ENCODE measurements around the gene NOP56. TPM values are rescaled to one million over a fixed set of nuclear protein-coding genes. Genes with fewer than 3 reads are reported as not detected.

The NOP56 gene
- total and polyA plus RNA-seq, 2 donors (not counting 1 experiment from before 2014, with no cell fraction given): 212 to 247 TPM

DNA sequence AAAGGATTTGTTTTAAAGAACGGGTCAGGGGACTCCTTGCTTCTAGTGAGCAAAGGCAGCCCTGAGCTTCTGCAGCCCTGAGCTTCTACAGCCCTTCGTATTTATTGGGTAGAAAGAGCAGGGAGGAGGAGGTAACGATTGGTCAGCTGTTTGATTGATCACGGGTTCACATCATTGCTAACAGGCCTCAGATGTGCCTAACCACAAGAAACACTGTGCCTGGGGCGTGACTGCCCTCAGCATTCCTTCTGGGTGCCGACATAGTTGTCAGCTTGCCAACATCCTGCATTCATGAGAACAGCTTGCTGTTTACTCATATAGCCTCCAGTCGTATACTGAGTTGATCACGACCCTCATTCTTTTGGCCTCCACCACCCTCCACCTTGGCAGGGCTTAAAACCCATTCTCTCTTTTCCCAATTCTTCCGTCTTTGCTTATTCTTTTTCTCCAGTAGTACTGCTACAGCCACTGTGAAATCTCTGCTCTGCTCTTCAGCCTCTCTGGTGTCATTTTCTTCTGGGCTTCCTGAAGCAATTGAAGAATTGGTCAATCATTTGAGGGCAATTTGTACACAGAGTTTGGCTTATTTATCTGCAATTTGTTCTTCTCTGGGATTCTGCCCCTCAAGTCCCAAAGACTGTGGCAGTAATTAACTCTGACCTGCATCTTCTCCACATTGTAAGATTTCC lies 25.4 kb upstream of the NOP56 start:
- Histone ChIP-seq H3K4me3 (ENCODE audit: control extremely low read depth in 1 of 5, extremely low read depth in 1 of 5, insufficient read depth in 1 of 5, low read depth in 2 of 5, low read length in 4 of 5) (no peak overlapping the region), H3K79me2 (ENCODE audit: control insufficient read depth, insufficient read depth, low read length) (no peaks in the 10 kb centered on the region), H3K36me3 (replicated peaks in 1 of 2; ENCODE audit: control extremely low read depth in 1 of 2, control insufficient read depth in 1 of 2, extremely low read depth in 1 of 2, insufficient read depth in 2 of 2, low read length in 1 of 2) (no peaks in the 10 kb centered on the region), H3K4me2 (replicated peaks; ENCODE audit: low read depth, low read length, poor library complexity, severe bottlenecking) (no peak overlapping the region), H3K9ac (ENCODE audit: low read length) (no peak overlapping the region), H2AFZ (ENCODE audit: insufficient read depth, low read depth, low read length, poor library complexity, severe bottlenecking) (no peak overlapping the region), H3K9me3 (ENCODE audit: control extremely low read depth in 1 of 3, control insufficient read depth in 2 of 3, insufficient read depth in 1 of 3, low read length in 2 of 3) (peaks cover 0 to 15% (median 7%) of the 10 kb centered on the region in 3 donors), H3K27ac (ENCODE audit: low read length in 2 of 2) (no peak overlapping the region), H4K20me1 (ENCODE audit: control insufficient read depth, insufficient read depth, low read length, poor library complexity, severe bottlenecking) (no peaks in the 10 kb centered on the region), H3K27me3 (replicated peaks in 1 of 4; ENCODE audit: control extremely low read depth in 1 of 4, control insufficient read depth in 3 of 4, insufficient read depth in 4 of 4, low read length in 3 of 4) (peaks cover 0 to 10% (median 0%) of the 10 kb centered on the region in 4 experiments), H3K4me1 (ENCODE audit: control insufficient read depth in 2 of 2, insufficient read depth in 2 of 2, low read length in 2 of 2) (no peaks in the 10 kb centered on the region)
- TF ChIP-seq EZH2 (IDR thresholded peaks at IDR 0.05; ENCODE audit: borderline replicate concordance, insufficient read depth, low read depth, low read length, poor library complexity, severe bottlenecking): no peak
- TF ChIP-seq, protein P1, sequence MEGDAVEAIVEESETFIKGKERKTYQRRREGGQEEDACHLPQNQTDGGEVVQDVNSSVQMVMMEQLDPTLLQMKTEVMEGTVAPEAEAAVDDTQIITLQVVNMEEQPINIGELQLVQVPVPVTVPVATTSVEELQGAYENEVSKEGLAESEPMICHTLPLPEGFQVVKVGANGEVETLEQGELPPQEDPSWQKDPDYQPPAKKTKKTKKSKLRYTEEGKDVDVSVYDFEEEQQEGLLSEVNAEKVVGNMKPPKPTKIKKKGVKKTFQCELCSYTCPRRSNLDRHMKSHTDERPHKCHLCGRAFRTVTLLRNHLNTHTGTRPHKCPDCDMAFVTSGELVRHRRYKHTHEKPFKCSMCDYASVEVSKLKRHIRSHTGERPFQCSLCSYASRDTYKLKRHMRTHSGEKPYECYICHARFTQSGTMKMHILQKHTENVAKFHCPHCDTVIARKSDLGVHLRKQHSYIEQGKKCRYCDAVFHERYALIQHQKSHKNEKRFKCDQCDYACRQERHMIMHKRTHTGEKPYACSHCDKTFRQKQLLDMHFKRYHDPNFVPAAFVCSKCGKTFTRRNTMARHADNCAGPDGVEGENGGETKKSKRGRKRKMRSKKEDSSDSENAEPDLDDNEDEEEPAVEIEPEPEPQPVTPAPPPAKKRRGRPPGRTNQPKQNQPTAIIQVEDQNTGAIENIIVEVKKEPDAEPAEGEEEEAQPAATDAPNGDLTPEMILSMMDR (IDR thresholded peaks at IDR 0.05): no peak
- Mint-ChIP-seq H3K4me3 (no peak overlapping the region), H3K27me3 (peaks cover 26% of the 10 kb centered on the region), H3K4me1 (no peaks in the 10 kb centered on the region), H3K27ac (no peak overlapping the region), H3K9me3 (ENCODE audit: insufficient read depth) (peaks cover 17% of the 10 kb centered on the region)
- DNase-seq: no peak
- POLR2A ChIA-PET: no interaction called here
- intact Hi-C loops (cut with micrococcal nuclease): no loop called here
- ATAC-seq (ENCODE audit: low read depth): no peak
- CTCF ChIA-PET: no interaction called here
- 86% methylated on average over 8 of the region's 9 CpGs for WGBS (ENCODE audit: insufficient coverage)

DNA sequence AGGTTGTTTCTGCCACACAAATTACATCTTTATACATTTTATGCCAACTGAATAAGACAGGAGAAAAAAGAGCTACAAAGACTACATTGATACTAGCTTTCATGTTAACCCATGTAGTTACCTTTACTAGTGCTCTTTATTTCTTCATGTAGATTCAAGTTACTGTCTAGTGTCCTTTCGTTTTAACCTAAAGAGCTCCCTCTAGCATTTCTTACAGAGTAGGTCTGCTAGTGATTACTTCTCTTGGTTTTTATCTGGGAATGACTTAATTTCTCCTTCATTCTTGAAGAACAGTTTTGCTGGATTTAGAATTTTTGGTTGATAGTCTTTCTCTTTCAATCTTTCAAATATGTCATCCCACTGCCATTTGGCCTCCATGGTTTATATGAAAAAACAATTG lies 21.2 kb upstream of the NOP56 start:
- no peaks in the 10 kb centered on the region for H4K20me1 ChIP-seq (ENCODE audit: control insufficient read depth, insufficient read depth, low read length, poor library complexity, severe bottlenecking)
- H3K36me3 ChIP-seq (replicated peaks in 1 of 2; ENCODE audit: control extremely low read depth in 1 of 2, control insufficient read depth in 1 of 2, extremely low read depth in 1 of 2, insufficient read depth in 2 of 2, low read length in 1 of 2): no peaks in the 10 kb centered on the region
- no CpG with 5 or more reads among the region's 1 CpG for WGBS (ENCODE audit: insufficient coverage)
- ATAC-seq (ENCODE audit: low read depth) (no peak), DNase-seq (no peak)
- no peak for TF ChIP-seq EZH2 (IDR thresholded peaks at IDR 0.05; ENCODE audit: borderline replicate concordance, insufficient read depth, low read depth, low read length, poor library complexity, severe bottlenecking)
- no peak overlapping the region for H3K4me3 Mint-ChIP-seq
- no peak overlapping the region for H2AFZ ChIP-seq (ENCODE audit: insufficient read depth, low read depth, low read length, poor library complexity, severe bottlenecking)
- H3K27me3 Mint-ChIP-seq: peaks cover 36% of the 10 kb centered on the region
- peaks cover 0 to 13% (median 7%) of the 10 kb centered on the region in 3 donors for H3K9me3 ChIP-seq (ENCODE audit: control extremely low read depth in 1 of 3, control insufficient read depth in 2 of 3, insufficient read depth in 1 of 3, low read length in 2 of 3)
- H3K27me3 ChIP-seq (replicated peaks in 1 of 4; ENCODE audit: control extremely low read depth in 1 of 4, control insufficient read depth in 3 of 4, insufficient read depth in 4 of 4, low read length in 3 of 4): peaks cover 0 to 28% (median 17%) of the 10 kb centered on the region in 4 experiments
- peaks cover 16% of the 10 kb centered on the region for H3K9me3 Mint-ChIP-seq (ENCODE audit: insufficient read depth)
- no peak overlapping the region for H3K4me3 ChIP-seq (ENCODE audit: control extremely low read depth in 1 of 5, extremely low read depth in 1 of 5, insufficient read depth in 1 of 5, low read depth in 2 of 5, low read length in 4 of 5)
- ChIA-PET POLR2A (no interaction called here), CTCF (no interaction called here)
- no peak overlapping the region for H3K27ac ChIP-seq (ENCODE audit: low read length in 2 of 2)
- no peak overlapping the region for H3K9ac ChIP-seq (ENCODE audit: low read length)
- intact Hi-C loops (cut with micrococcal nuclease): no loop called here
- no peaks in the 10 kb centered on the region for H3K4me1 ChIP-seq (ENCODE audit: control insufficient read depth in 2 of 2, insufficient read depth in 2 of 2, low read length in 2 of 2)
- no peaks in the 10 kb centered on the region for H3K4me1 Mint-ChIP-seq
- no peaks in the 10 kb centered on the region for H3K79me2 ChIP-seq (ENCODE audit: control insufficient read depth, insufficient read depth, low read length)
- no peak overlapping the region for H3K4me2 ChIP-seq (replicated peaks; ENCODE audit: low read depth, low read length, poor library complexity, severe bottlenecking)
- no peak overlapping the region for H3K27ac Mint-ChIP-seq

Data from B cell (primary cell).